Fibroblast of lung (primary cell): ENCODE measurements around the gene RETREG1.

ENCODE experiments used
- CTCF ChIP-seq, 2 donors: IDR thresholded peaks in 1 of 2; conservative IDR thresholded peaks in 1 of 2; 1 replicate in 1 of 2; 2 replicates in 1 of 2; pipeline ENCODE4 v1.5.1; 2011 to 2012; ENCODE audit warnings: low read length in 2 of 2, control low read depth in 1 of 2, inconsistent platforms in 1 of 2, low read depth in 1 of 2, mild to moderate bottlenecking in 1 of 2
- EZH2 ChIP-seq: IDR thresholded peaks from 2 replicates; pipeline ENCODE4 v1.5.1; 2012; ENCODE audit warnings: low read length, control low read depth, mild to moderate bottlenecking; ENCODE audit errors: missing control alignments

- no peak for TF ChIP-seq CTCF (conservative IDR thresholded peaks at IDR 0.05 in 1 of 2, IDR thresholded peaks at IDR 0.05 in 1 of 2; ENCODE audit: low read depth in 1 of 2, low read length in 2 of 2)
- TF ChIP-seq EZH2 = no peak
Measured at GRCh38 chr5:16459451-16459850, 157.3 kb downstream of the RETREG1 start.
